GM12875 (cell line): Measurements from ENCODE around the gene HVCN1.

Experiments used
- H3K4me3 ChIP-seq: one replicate; pipeline ENCODE4 v1.5.1; 2011; ENCODE audit warnings: low read depth, low read length, control low read depth
- TF ChIP-seq, protein P1 (sequence below): IDR thresholded peaks from 2 replicates; pipeline ENCODE4 v1.5.1; 2011; ENCODE audit warnings: low read depth, mild to moderate bottlenecking, control low read depth, inconsistent platforms, low read length, moderate library complexity, borderline replicate concordance; ENCODE audit not compliant: insufficient read depth

Gene HVCN1

DNA sequence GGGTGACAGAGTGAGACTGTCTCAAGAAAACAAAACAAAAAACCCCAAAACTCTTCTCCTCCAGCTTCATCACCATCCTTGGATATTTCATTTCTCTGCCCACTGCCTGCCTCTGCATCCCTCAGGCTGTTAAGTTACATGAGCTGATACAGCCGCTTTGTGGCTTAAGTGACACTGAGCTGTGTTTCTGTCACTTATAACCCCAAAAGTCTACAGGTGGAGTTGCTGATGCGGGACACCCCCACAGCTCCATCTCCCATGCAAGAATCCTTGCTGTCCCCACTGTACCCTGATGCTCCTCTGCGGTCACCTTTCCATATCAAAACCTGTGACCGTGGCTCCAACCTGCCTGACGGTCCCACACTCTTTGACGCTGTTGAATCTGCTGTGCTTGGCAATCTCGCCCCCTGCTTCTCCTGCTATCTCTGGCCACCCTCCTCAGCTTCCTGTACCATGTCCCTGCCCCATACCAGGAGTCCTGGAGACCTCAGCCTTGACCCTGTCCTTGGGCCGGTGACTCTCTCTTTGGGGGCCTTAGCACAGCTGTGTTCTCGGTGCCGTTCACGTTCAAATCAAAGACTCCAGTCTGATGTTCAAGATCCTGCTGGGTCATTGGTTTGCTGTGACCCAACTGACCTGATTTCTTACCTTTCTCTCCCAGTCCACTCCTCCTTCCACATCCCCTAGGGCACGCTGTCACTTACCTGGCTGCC lies 20.3 kb downstream of the HVCN1 start:
- H3K4me3 ChIP-seq, result peak overlapping the region; percentile 51
- TF ChIP-seq, protein P1, sequence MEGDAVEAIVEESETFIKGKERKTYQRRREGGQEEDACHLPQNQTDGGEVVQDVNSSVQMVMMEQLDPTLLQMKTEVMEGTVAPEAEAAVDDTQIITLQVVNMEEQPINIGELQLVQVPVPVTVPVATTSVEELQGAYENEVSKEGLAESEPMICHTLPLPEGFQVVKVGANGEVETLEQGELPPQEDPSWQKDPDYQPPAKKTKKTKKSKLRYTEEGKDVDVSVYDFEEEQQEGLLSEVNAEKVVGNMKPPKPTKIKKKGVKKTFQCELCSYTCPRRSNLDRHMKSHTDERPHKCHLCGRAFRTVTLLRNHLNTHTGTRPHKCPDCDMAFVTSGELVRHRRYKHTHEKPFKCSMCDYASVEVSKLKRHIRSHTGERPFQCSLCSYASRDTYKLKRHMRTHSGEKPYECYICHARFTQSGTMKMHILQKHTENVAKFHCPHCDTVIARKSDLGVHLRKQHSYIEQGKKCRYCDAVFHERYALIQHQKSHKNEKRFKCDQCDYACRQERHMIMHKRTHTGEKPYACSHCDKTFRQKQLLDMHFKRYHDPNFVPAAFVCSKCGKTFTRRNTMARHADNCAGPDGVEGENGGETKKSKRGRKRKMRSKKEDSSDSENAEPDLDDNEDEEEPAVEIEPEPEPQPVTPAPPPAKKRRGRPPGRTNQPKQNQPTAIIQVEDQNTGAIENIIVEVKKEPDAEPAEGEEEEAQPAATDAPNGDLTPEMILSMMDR, result no peak

DNA sequence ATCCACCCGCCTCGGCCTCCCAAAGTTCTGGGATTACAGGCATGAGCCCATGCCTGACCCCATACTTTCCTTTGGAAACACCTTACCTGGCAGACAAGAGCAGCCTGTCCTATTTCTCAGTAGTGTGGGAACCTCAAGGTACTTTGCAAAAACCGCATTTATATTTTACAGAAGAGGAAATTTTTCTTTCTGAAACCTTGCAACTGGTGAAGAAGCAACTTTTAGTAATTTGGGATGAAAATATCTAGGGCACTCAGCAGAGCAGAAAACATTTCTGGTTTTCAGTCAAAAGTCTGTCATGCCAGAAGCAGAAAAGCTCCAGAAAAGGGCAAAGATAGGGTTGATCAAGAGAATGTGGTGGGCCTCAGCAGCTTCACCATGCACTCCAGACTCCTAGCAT lies 21.2 kb downstream of the HVCN1 start:
- TF ChIP-seq, protein P1, result no peak

DNA sequence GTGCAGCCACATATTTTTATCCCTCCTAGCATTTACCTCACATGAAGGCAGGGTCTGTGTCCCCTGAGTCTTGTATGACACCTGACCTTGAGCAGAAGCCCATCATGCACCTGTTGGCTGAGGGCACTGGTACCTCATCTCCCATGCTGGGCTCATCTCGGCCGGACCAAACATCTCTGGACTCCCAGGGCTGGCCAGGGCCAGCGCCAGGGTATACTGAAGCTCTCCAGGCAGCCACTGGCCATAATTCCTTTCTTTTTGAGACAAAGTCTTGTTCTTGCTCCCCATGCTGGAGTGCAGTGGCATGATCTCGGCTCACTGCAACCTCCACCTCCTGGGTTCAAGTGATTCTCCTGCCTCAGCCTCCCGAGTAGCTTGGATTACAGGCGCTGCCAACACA lies 22.0 kb downstream of the HVCN1 start:
- H3K4me3 ChIP-seq, result peak overlapping the region; percentile 51
- TF ChIP-seq, protein P1, result no peak

More for the DNA sequence above, 21.2 kb downstream of the HVCN1 start:
- peak overlapping the region; percentile 51 for H3K4me3 ChIP-seq

DNA sequence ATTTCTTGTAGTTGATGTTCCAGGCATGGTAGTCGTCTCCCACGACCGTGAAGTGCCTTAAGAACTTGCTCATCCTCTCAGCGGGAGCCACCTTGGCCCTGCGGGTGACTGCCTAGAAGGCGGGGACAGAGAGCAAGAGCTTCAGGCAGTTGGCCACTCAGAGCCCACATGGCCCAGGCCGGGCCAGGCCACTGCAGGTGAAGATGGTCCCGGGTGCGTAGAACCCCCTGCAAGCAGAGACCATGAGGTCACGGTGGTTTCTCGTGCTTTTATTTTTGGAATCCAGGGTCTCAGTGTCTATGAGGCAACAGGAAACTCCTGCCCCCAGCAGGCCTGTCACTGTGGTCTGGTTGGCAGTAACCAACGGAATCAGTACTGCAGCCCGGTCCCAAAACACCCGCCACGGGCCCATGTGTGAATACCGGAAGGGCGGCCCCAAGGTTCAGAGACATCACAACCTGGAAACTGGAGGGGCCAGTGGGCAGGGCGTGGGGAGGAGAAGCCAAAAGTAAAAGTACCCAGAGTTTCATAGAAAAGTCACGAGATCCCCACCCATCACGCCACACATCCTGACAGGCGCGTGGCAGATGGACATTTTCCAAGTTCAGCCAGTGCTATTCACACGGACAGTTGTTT lies 27.5 kb downstream of the HVCN1 start:
- peak overlapping the region; percentile 63 for H3K4me3 ChIP-seq
- TF ChIP-seq, protein P1, result no peak

DNA sequence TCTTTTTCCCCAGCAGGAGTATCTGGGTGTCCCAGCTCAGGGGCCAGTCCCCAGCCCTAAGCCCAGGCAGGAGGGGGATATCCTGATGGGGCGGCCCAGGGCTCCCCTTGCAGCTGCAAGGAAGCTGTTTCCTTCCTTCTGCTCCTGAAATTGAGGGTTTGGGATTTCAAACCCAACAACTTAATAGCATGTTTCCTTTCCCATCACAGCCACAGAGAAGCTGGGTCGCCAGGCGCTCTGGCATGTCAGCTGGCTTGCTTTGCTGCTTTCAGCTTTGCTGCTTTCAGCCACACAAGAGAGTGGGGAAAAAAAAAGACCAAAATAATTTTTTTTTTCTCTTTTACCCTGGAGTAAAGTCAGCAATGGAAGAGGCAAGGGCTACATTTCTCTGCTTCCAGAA lies 30.0 kb downstream of the HVCN1 start:
- TF ChIP-seq, protein P1, result no peak
- no peak overlapping the region for H3K4me3 ChIP-seq

DNA sequence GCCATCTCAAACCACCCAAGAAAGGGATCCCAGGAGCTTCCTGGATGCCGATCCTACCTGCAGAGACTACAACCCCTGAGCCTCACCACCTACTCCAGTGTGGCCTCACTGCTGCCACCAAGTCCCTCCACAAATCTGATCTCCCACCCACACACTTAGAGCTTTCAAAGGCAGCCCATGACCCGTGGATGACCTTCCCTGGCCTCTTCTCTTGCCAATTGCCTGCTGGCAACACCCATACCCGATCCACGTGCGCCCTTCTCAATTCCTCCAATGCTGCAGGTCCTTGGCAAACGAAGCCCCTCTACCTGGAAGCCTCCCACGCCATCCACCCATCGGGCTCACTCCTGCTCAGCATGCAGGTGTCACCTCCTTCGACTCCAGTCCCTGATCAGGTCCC lies 30.7 kb downstream of the HVCN1 start:
- TF ChIP-seq, protein P1, result no peak
- H3K4me3 ChIP-seq, result no peak overlapping the region

DNA sequence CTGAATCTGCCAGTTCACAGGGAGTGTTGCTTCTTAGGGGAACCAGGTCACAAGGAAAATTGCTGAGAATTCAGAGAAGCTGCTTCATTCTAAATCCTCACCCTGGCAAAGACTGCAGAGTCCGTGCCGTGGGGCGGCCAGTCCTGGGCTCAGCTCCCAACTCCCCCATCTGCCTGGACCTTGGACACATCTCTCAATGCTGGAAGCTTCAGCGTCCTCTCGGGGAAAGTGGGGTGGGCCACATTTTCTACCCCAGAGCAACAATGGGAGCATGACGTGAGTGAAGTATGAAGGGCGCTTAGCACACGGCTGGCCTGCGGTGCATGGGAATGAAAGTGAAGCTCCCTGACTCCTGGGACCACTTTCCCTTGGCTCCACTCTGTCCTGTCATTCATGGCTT lies 31.2 kb downstream of the HVCN1 start:
- TF ChIP-seq, protein P1, result no peak
- H3K4me3 ChIP-seq, result no peak overlapping the region
